AG09319 (cell line): ENCODE measurements around the gene DTD2.
"Not testable (repeated sequence)": the region's sequence is repeated elsewhere in the genome, so short reads cannot be mapped to it uniquely, and the experiment has no call there.

ENCODE experiments used
- DNase-seq: peaks from one replicate; pipeline ENCODE4 v3.0.0-alpha.2; 2010; ENCODE audit warnings: low read depth; ENCODE audit errors: extremely low read depth
- CTCF ChIP-seq: IDR thresholded peaks from 2 replicates; pipeline ENCODE4 v1.5.1; 2011; ENCODE audit warnings: low read depth, mild to moderate bottlenecking, inconsistent platforms, low read length, moderate library complexity

The DTD2 gene

GRCh38 chr14:31441273-31442111, 15.8 kb downstream of the DTD2 start:
- no peak for TF ChIP-seq CTCF
- peak; percentile 64 for DNase-seq

- DNase-seq: no peak
- no peak for TF ChIP-seq CTCF
These were observed 17.0 kb downstream of the DTD2 start for GRCh38 chr14:31440280-31440679.

GRCh38 chr14:31439561-31439960, 17.7 kb downstream of the DTD2 start:
- no peak for TF ChIP-seq CTCF
- DNase-seq: no peak

- not testable (repeated sequence) for DNase-seq
These were observed 20.1 kb downstream of the DTD2 start for GRCh38 chr14:31437045-31437691.

- peak; percentile 77 for DNase-seq
- TF ChIP-seq CTCF: no peak
These were observed 22.0 kb downstream of the DTD2 start for GRCh38 chr14:31435276-31435675.

- TF ChIP-seq CTCF: no peak
- no peak for DNase-seq
These were observed 26.6 kb downstream of the DTD2 start for GRCh38 chr14:31430634-31431264.

GRCh38 chr14:31429791-31430190, 27.5 kb downstream of the DTD2 start:
- no peak for TF ChIP-seq CTCF
- DNase-seq: no peak
